GM23248 (cell line): ENCODE measurements around the gene SGMS1.

ENCODE experiments used
- EZH2 ChIP-seq: fragments of 200-600 bp; sonication (generic); IDR thresholded peaks from 2 replicates; pipeline ENCODE4 v1.6.1; 2018; ENCODE audit warnings: antibody characterized with exemption, mild to moderate bottlenecking; ENCODE audit not compliant: insufficient read depth, poor library complexity, severe bottlenecking
- EZH2phosphoT487 ChIP-seq: fragments of 200-600 bp; sonication (generic); IDR thresholded peaks from 2 replicates; pipeline ENCODE4 v1.6.1; 2018; ENCODE audit warnings: antibody characterized with exemption, moderate library complexity, mild to moderate bottlenecking, low read depth; ENCODE audit not compliant: insufficient read depth

DNA sequence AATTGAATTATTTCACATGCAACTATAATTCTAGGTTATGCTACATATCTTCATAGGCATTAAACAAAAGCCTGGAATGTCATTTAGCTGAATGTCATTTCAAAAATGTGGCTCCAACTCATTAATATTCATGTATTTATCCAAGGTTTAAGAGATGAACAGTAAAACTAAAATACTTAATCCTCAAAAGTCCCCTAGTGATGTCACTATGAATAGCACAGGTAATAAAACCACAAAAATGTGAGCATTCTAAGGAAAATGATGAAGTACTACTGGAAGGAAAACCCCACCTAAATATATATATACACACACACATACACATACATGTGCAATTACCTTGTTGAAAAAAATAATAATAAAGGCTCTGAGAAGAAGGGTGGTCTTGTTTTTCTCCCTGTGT is 218.0 kb downstream of the SGMS1 start:
- no peak for TF ChIP-seq EZH2
- no peak for TF ChIP-seq EZH2phosphoT487
